Hepatic stellate cell (primary cell): Measurements from ENCODE around the gene ADAMTSL3.
"Not testable (repeated sequence)": the region's sequence is repeated elsewhere in the genome, so short reads cannot be mapped to it uniquely, and the experiment has no call there.

Experiments
- DNase-seq: peaks from one replicate; pipeline ENCODE4 v3.0.0; 2011; ENCODE audit warnings: low spot score

ADAMTSL3 gene

DNA sequence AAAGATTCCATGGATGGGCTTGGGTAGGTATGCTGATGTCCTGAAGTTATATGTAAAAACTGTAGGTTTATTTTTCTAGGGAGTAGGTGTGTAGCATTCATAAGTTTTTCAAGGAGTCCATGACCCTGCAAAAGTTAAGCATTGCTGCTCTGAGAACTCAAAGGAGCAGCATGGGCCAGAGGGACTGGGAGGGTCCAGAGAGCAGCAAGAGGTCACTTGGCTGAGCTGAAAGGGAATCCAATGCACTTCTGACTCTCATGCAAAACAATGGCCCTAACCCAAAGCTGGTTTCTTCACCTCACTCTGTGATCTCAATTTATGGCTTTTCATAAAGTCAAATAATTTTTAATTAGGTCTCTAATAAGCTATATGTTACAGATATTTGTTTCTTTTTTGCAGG, 383.4 kb downstream of the ADAMTSL3 start:
- DNase-seq, result no peak

- DNase-seq, result not testable (repeated sequence)
These were observed 388.6 kb downstream of the ADAMTSL3 start for GRCh38 chr15:84042434-84043056.

DNA sequence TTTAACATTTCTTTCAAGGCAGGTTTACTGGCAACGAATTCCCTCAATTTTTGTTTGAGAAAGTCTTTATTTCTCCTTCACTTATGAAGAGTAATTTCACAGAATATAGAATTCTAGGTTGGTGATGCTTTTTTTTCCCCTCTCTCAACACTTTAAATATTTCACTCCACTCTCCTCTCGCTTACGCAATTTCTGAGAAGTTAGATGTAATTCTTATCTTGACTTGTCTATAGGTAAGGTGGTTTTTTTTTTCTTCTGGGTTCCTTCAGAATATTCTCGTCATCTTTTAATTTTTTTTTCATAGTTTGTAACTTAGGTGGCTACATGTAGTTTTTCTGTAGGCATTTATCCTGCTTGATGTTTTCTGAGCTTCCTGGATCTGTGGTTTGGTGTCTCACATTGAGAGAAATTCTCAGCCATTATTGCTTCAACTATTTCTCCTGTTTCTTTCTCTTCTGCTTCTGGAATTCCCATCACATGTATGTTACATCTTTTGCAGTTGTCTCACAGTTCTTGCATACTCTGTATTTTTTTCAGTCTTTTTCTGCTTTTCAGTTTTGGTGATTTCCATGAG, 392.2 kb downstream of the ADAMTSL3 start:
- DNase-seq, result no peak

DNA sequence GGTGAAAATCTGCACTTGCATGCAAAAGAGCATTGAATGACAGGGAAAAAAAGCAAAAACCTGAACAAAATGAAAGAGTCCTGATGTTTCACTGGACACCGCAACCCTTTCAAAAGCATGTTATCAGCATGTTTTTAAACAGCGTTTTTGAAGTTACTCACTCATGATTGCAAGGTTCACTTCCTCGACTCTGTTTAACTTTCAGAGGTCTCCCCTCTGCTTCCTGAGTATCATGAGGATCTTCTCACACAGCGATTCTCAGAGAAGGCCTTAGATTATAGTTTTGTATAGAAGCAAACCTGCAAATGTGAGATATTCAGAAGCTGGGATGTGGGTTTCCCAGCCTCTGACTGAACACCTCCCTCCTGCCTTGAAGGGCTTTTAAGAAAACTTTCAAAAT, 395.6 kb downstream of the ADAMTSL3 start:
- not testable (repeated sequence) for DNase-seq

DNA sequence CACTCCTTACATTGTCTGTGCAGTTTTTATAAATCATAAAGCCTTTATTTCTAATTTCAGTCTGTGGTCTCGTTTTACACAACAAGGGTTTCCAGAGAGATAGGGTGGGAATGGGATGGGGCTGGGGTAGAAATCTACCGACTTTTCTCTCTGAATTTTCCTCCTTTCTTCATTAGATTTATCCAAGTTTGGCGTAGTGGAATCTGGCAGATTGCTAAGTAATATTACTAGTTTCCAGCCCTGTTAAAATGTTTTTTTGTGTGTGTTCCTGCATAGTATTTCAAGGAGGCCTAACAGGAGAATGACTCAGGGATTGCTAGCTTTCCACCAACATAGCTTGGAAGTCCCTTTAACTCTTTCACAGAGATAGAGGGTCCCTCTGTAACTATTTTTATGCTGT, 396.2 kb downstream of the ADAMTSL3 start:
- no peak for DNase-seq

- DNase-seq, result not testable (repeated sequence)
These were observed 397.2 kb downstream of the ADAMTSL3 start for GRCh38 chr15:84051146-84051545.

- not testable (repeated sequence) for DNase-seq
These were observed 400.6 kb downstream of the ADAMTSL3 start for GRCh38 chr15:84054544-84054943.

GRCh38 chr15:84057714-84058331, 403.9 kb downstream of the ADAMTSL3 start:
- DNase-seq, result no peak

- not testable (repeated sequence) for DNase-seq
These were observed 409.8 kb downstream of the ADAMTSL3 start for GRCh38 chr15:84063674-84064073.

GRCh38 chr15:84068674-84069073, 414.8 kb downstream of the ADAMTSL3 start:
- not testable (repeated sequence) for DNase-seq

GRCh38 chr15:84078038-84078437, 424.1 kb downstream of the ADAMTSL3 start:
- not testable (repeated sequence) for DNase-seq

GRCh38 chr15:84079325-84079884, 425.5 kb downstream of the ADAMTSL3 start:
- not testable (repeated sequence) for DNase-seq

GRCh38 chr15:84079885-84080777, 426.2 kb downstream of the ADAMTSL3 start:
- peak; percentile 2 for DNase-seq

DNA sequence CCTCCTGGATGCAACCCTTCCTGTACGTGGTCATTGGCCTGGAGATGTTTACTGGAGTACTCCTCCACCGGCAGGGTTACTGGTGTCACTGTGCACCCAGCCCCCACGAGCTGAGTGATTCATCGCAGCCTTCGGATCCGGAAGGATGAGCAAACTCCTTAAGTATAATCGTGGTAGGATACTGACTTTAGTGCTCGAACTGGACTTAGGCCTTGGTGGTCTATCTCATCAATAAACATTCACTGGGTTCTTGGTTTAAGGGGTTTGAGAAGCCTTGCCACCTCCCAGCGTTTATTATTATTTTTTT, 426.8 kb downstream of the ADAMTSL3 start:
- DNase-seq, result not testable (repeated sequence)

DNA sequence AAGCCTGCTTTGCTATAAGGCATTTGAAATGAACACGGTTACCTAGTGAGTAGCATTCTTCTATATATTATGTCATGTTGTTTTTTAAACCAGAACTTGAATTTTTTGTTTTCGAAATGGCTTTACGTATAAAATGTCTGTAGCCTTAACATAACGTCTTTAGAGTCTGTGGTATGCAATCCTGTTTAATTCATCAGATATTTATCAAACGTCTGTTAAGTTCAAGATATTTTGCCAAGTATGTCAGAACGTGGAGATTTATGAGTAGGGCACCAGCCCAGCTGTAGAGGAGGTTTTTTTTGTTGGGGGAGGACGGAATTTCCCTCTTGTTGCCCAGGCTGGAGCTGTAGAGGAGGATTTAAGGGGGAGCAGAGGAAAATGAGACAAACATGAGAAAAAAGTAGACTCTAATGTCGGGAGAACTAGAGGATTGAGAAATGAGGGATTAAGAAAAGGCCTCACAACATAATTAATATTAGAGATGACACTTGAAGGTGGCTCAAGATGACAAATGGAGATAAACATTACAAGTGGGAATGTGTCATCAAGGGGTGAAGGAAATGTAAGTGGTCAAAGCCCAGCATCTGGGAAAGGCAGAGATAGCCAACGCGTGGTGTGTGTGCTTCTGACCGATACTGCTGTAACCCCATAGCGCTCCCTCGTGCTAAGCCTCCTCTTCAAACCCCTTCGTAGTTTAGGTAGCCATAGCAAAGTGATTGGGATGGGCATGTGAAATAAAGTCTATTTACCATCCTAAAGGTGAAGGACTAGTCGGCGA, 427.7 kb downstream of the ADAMTSL3 start:
- no peak for DNase-seq

DNA sequence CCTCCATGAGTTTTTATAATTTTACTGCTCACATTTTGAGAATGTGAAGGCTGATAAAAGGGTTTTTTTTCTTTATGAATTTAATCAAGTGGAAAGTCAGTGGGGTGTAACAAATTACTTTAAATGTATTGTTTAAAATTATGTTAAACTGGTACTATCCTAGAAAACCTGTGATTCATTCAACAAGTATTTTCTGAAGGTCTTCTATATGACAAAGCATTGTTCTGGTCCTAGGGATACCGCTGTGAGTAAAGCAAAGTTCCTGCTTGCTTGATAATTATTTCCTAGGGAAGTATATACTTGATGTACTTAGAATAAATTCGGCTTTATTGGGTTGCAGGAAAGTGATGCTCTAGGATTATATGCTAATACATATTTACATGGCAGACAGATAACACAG, 428.8 kb downstream of the ADAMTSL3 start:
- no peak for DNase-seq

- not testable (repeated sequence) for DNase-seq
These were observed 432.1 kb downstream of the ADAMTSL3 start for GRCh38 chr15:84086071-84086470.
